Spleen (tissue), 11 donors: ENCODE data around the gene BEND7. TPM values are rescaled to one million over a fixed set of nuclear protein-coding genes. Genes with fewer than 3 reads are reported as not detected.

Experiments
- DNase-seq: peaks from one replicate; pipeline ENCODE4 v3.0.0-alpha.2; 2020
- H3K27ac ChIP-seq, 8 donors: fragments of 200-600 bp; sonication (generic) in 7 of 8; 1 replicate in 4 of 8; 2 replicates in 4 of 8; pipeline versions ENCODE4 v1.5.0 to v1.8.0; 2016 to 2021; ENCODE audit warnings: inconsistent platforms in 4 of 8, mild to moderate bottlenecking in 4 of 8, moderate library complexity in 1 of 8
- H3K27me3 ChIP-seq, 7 donors: fragments of 200-600 bp; sonication (generic) in 6 of 7; replicated peaks in 1 of 7; 1 replicate in 4 of 7; 2 replicates in 3 of 7; pipeline versions ENCODE4 v1.5.0 to v1.8.0; 2016 to 2021; ENCODE audit warnings: inconsistent platforms in 3 of 7, mild to moderate bottlenecking in 1 of 7
- H3K36me3 ChIP-seq, 6 donors: fragments of 200-600 bp; sonication (generic) in 5 of 6; 1 replicate in 4 of 6; 2 replicates in 2 of 6; pipeline versions ENCODE4 v1.5.0 to v1.8.0; 2016 to 2021; ENCODE audit warnings: inconsistent platforms in 2 of 6
- H3K4me1 ChIP-seq, 6 donors: fragments of 200-600 bp; sonication (generic) in 5 of 6; 1 replicate in 3 of 6; 2 replicates in 3 of 6; pipeline versions ENCODE4 v1.5.0 to v1.8.0; 2016 to 2021; ENCODE audit warnings: inconsistent platforms in 3 of 6
- H3K4me3 ChIP-seq, 8 donors: fragments of 200-600 bp; sonication (generic) in 7 of 8; 1 replicate in 4 of 8; 2 replicates in 4 of 8; pipeline versions ENCODE4 v1.5.0 to v1.8.0; 2016 to 2021; ENCODE audit warnings: inconsistent platforms in 4 of 8, mild to moderate bottlenecking in 4 of 8, moderate library complexity in 2 of 8
- H3K9me3 ChIP-seq, 8 donors: fragments of 200-600 bp; sonication (generic) in 7 of 8; 1 replicate in 4 of 8; 2 replicates in 4 of 8; pipeline versions ENCODE4 v1.5.0 to v1.8.0; 2016 to 2021; ENCODE audit warnings: inconsistent platforms in 4 of 8
- POLR2A ChIP-seq, 3 donors: fragments of 450-650 bp; IDR thresholded peaks; one replicate each; pipeline ENCODE4 v1.5.1; 2017; ENCODE audit warnings: antibody characterized with exemption in 3 of 3, mild to moderate bottlenecking in 1 of 3
- POLR2AphosphoS5 ChIP-seq, 3 donors: sonication (generic); formaldehyde crosslinking; IDR thresholded peaks; one replicate each; pipeline ENCODE4 v1.5.1; 2017; ENCODE audit warnings: antibody characterized with exemption in 3 of 3
- WGBS, 5 donors: extraction: QIAGEN DNeasy Blood & Tissue Kit in 3 of 5; methylation state at CpG; one replicate each; pipeline versions ENCODE4 v1.1.5 to v1.1.7; 2013 to 2018; 5-methylcytosine and 5-hydroxymethylcytosine counted together
- intact Hi-C: fragments of 100-400 bp; cut with DNase I; formaldehyde crosslinking; loops from one replicate; pipeline ENCODE4 v1.15.0; 2023; ENCODE audit warnings: low total_unique reads
- polyA plus RNA-seq, 3 donors: library from polyadenylated mRNA; stranded (reverse); fragments of 200-250 nt; gene quantifications; one replicate each; pipeline ENCODE4 v1.2.1, GENCODE V29; 2013
- total RNA-seq, 7 donors: library from RNA; depleted of rRNA in 3 of 7; stranded (reverse); fragments of >200 nt in 3 of 7; fragmentation: NEBNext Ultra II Directional in 4 of 7; extraction: Animal tissue kit (Norgen Biotek cat#: 25700) in 4 of 7; gene quantifications; one replicate each; pipeline versions ENCODE4 v1.1.0 to v1.2.1, GENCODE V29; 2016 to 2021
- TF ChIP-seq, protein P1 (sequence below), 11 experiments: fragments of 200-600 bp in 7 of 11; fragments of 450-650 bp in 4 of 11; sonication (generic) in 4 of 11; IDR thresholded peaks in 8 of 11; conservative IDR thresholded peaks in 3 of 11; 1 replicate in 7 of 11; 2 replicates in 4 of 11; pipeline versions ENCODE4 v1.4.0 to v1.8.0; 2016 to 2021; ENCODE audit warnings: antibody characterized with exemption in 11 of 11, inconsistent platforms in 4 of 11, mild to moderate bottlenecking in 1 of 11
- donor health status: healthy with polysubstance abuse.
- donor health status: DM: no; HTN: no; CAD: no; lungs with moderate emphysema.
- donor health status: DM: no; HTN: no; CAD: no.
- donor health status: Bipolar disorder and iron deficiency.
- donor health status: healthy.
- donor health status: DM: no; HTN: no; CAD: no.
- donor health status: DM: yes; HTN: yes; CAD: no.

The BEND7 gene
- total and polyA plus RNA-seq, 10 donors: 0.93 to 20.2 (median 10.6) TPM

DNA sequence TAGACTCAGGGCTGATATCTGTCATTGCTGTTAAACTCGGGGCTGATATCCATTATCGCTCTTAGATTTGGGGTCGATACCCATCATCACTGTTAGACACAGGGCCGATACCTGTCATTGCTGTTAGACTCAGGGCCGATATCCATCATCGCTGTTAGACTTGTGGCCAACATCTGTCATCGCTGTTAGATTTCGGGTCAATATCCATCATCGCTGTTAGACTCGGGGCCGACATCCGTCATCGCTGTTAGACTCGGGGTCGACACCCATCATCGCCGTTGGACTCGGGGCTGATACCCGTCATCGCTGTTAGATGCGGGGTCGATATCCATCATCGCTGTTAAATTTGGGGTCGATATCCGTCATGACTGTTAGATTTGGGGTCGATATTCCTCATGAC is 54.8 kb downstream of the BEND7 start:
- H3K27ac ChIP-seq: no peak overlapping the region
- no peaks in the 10 kb centered on the region for H3K36me3 ChIP-seq
- no peaks in the 10 kb centered on the region for H3K27me3 ChIP-seq
- intact Hi-C loops: no loop called here
- H3K4me3 ChIP-seq: no peak overlapping the region
- H3K4me1 ChIP-seq: no peaks in the 10 kb centered on the region
- DNase-seq: no peak
- 97 to 98% (median 97%) methylated on average over 26 of the region's 26 CpGs for WGBS, 5 donors
- TF ChIP-seq POLR2AphosphoS5 (IDR thresholded peaks at IDR 0.05): no peak
- TF ChIP-seq, protein P1, sequence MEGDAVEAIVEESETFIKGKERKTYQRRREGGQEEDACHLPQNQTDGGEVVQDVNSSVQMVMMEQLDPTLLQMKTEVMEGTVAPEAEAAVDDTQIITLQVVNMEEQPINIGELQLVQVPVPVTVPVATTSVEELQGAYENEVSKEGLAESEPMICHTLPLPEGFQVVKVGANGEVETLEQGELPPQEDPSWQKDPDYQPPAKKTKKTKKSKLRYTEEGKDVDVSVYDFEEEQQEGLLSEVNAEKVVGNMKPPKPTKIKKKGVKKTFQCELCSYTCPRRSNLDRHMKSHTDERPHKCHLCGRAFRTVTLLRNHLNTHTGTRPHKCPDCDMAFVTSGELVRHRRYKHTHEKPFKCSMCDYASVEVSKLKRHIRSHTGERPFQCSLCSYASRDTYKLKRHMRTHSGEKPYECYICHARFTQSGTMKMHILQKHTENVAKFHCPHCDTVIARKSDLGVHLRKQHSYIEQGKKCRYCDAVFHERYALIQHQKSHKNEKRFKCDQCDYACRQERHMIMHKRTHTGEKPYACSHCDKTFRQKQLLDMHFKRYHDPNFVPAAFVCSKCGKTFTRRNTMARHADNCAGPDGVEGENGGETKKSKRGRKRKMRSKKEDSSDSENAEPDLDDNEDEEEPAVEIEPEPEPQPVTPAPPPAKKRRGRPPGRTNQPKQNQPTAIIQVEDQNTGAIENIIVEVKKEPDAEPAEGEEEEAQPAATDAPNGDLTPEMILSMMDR (IDR thresholded peaks at IDR 0.05 in 8 of 11, conservative IDR thresholded peaks at IDR 0.05 in 3 of 11): no peak
- H3K9me3 ChIP-seq: no peaks in the 10 kb centered on the region

DNA sequence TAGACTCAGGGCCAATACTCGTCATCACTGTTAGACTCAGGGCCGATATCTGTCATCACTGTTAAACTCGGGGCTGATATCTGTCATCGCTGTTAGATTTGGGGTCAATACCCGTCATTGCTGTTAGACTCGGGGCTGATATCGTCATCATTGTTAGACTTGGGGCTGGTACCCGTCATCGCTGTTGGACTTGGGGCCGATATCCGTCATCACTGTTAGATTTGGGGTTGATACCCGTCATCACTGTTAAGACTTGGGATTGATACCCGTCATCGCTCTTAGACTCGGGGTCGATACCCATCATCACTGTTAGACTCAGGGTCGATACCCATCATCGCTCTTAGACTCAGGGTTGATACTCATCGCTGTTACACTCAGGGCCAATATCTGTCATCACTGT is 56.5 kb downstream of the BEND7 start:
- Histone ChIP-seq H3K4me3 (no peak overlapping the region), H3K36me3 (no peaks in the 10 kb centered on the region), H3K9me3 (no peaks in the 10 kb centered on the region), H3K27me3 (no peaks in the 10 kb centered on the region), H3K4me1 (no peaks in the 10 kb centered on the region), H3K27ac (no peak overlapping the region)
- no peak for TF ChIP-seq POLR2AphosphoS5 (IDR thresholded peaks at IDR 0.05)
- TF ChIP-seq POLR2A (IDR thresholded peaks at IDR 0.05): no peak
- TF ChIP-seq, protein P1 (IDR thresholded peaks at IDR 0.05 in 8 of 11, conservative IDR thresholded peaks at IDR 0.05 in 3 of 11): no peak
- WGBS, 5 donors: 92 to 99% (median 97%) methylated on average over 19 of the region's 19 CpGs
- DNase-seq: no peak
- intact Hi-C loops: no loop called here

DNA sequence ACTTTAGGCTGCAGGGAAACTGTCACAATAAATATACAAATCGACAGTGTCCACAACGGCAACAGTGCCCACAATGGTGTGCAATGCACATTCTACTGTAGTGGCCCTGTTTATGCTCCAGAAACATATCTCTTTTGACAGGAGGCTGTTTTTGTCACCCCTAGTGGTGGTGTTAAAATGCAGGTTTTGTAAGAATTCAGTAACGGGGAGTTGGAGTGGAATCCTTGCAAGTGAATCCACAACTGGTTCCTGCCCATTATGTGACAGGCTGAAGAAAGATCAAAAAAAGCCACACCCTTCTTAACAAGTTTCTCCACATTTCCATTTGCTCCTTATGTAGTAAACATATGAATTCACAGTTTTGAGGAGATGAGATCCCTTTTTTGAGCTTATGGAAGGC is 58.5 kb downstream of the BEND7 start:
- Histone ChIP-seq H3K36me3 (no peaks in the 10 kb centered on the region), H3K9me3 (no peaks in the 10 kb centered on the region), H3K27me3 (no peaks in the 10 kb centered on the region), H3K27ac (no peak overlapping the region), H3K4me1 (no peaks in the 10 kb centered on the region), H3K4me3 (no peak overlapping the region)
- intact Hi-C loops: no loop called here
- TF ChIP-seq, protein P1 (IDR thresholded peaks at IDR 0.05 in 8 of 11, conservative IDR thresholded peaks at IDR 0.05 in 3 of 11): no peak
- TF ChIP-seq POLR2AphosphoS5 (IDR thresholded peaks at IDR 0.05): no peak
- TF ChIP-seq POLR2A (IDR thresholded peaks at IDR 0.05): no peak
- WGBS, 5 donors: 81 to 93% (median 85%) methylated on average over 3 of the region's 3 CpGs
- DNase-seq: no peak

DNA sequence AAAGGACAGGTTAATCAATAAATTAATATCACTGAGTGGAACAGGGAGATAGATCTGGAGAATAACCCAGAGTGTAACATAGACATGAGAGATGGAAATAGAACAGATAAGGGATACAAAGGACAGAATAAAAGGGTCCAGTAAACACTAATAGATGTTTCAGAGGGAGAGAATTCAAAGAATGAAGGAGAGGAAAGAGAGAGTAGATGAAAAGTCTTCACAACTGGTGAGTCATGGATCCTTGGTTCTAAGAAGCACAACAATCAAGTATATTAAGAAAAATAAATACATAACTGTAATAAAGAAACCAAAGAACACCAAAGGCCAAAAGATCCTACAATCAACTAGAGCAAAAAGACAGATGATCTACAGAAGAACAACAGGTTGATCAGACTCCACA is 66.3 kb downstream of the BEND7 start:
- Histone ChIP-seq H3K27ac (no peak overlapping the region), H3K27me3 (no peaks in the 10 kb centered on the region), H3K9me3 (peaks cover 0 to 11% (median 3%) of the 10 kb centered on the region in 8 donors), H3K36me3 (no peaks in the 10 kb centered on the region), H3K4me3 (no peak overlapping the region), H3K4me1 (no peaks in the 10 kb centered on the region)
- DNase-seq: no peak
- no peak for TF ChIP-seq POLR2A (IDR thresholded peaks at IDR 0.05)
- no peak for TF ChIP-seq POLR2AphosphoS5 (IDR thresholded peaks at IDR 0.05)
- TF ChIP-seq, protein P1 (IDR thresholded peaks at IDR 0.05 in 8 of 11, conservative IDR thresholded peaks at IDR 0.05 in 3 of 11): no peak
- intact Hi-C loops: no loop called here
